Stimulated activated naive CD8-positive, alpha-beta T cell treated with anti-CD3 and anti-CD28 coated beads, Interleukin-15, Interleukin-2, amounts not matched to agents 100 U/mL and 50 U/mL, for 24 hours (primary cell): ENCODE measurements around the gene KMT2E.

Experiments used
- ATAC-seq: fragments of 150-1000 bp; cut with Tn5 transposase; one replicate; pipeline ENCODE4 v1.10.0; 2021
- DNase-seq: peaks from one replicate; pipeline ENCODE4 v3.0.0; 2021

Gene KMT2E

DNA sequence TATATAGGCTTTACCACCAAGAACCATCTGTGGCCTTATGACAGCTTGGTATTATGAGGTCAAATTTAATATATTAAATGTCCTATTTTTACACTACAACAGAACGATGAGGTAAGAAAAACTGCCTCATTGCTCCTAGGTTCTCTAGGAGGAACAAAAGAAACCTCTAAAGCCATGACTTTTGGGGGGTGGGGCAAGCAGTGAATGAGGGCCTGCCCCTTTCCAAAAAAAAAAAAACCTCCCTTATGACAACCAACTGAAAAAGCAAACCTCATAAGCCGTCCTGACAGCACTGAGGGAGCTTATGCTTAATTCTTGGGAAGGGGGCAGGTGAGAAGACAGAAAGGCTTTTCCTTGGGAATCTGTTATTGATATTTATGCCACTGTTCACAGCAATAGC is 116.6 kb downstream of the KMT2E start:
- ATAC-seq (no peak), DNase-seq (no peak)

DNA sequence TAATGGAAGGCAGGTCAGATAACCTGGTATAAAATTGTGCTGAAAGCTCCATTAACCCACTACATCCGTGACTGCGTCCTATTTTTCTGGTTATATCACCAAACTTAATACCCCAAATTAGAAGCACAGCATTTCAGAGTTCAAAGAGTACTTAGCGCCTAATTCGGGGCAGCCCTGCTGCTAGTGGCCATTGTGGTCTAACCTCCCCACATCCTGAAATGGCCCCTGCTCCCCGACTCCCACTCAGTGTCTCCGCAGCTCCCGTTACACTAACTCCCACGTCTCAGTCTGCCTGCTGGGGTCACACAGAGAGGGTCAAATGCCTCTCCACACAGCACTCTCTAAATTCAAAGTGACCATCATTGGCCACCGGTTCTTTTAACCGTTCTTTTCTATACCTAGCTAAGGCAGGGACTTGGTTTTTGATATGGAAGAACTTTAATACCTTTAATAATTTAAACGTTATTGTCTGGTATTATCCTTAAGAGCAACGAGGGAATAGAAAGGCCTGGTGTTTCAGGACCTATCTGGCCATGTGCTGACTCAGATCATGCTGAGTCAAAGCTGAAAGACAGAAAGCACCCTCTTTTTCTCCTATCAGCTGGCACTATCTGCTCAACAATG is 117.1 kb downstream of the KMT2E start:
- no peak for DNase-seq
- no peak for ATAC-seq

DNA sequence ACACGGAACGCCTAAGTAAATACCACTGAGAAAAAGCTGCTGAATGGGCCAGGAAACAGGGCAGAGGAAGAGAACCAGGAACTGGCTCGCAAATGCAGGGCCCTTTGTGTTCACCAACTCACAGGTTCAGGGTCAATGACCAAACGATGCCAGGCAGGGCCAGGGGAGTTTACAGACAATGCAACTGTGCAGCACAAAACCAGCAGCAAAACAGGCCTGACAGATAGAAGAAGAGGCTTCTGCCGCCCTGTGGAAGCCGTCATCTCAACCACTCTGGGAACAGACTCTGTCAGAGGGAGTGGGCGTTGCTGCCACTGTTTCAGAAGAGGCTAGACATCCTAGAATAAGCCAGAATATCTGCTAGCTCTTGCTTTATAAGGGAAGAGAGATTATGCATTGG is 117.9 kb downstream of the KMT2E start:
- DNase-seq: no peak
- ATAC-seq: peak; percentile 34

DNA sequence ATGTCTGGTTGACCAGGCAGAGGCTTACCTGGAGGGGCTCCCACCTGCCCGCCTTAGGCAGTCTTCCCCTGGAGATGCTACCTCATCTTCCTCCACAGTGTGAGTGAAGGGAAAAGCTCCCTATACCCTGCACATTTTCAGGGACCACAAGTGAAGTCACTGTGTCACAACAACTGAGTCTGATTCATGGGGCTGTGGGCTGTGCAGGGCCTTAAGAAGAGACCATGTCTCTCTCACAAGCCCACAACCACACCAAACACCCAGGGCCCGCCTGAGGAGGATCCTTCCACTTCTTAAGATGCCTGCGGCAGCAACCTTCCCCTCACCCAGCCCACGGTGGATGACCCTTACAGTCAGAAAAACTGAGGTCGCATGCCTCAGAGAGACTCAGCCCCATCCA is 118.3 kb downstream of the KMT2E start:
- ATAC-seq: peak; percentile 44
- no peak for DNase-seq

DNA sequence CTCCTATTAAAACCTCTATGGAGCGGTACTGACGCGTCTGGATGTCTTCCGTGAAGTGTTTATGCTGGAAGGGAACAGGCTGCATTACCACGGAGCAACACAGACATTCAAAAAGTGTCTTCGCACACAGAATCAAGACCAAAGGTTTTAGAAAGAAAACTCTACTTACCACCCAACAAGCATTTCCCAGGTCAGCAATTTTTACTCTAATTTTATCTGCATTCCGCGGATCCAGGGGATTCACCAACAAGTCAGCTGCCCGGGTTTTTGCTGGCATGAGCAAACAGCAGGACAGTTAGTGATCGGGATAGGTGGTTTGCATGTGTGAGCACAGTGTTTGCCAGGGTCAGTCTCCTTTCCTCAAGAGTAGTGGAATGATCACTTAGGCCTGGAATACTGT is 118.8 kb downstream of the KMT2E start:
- no peak for ATAC-seq
- DNase-seq: no peak

DNA sequence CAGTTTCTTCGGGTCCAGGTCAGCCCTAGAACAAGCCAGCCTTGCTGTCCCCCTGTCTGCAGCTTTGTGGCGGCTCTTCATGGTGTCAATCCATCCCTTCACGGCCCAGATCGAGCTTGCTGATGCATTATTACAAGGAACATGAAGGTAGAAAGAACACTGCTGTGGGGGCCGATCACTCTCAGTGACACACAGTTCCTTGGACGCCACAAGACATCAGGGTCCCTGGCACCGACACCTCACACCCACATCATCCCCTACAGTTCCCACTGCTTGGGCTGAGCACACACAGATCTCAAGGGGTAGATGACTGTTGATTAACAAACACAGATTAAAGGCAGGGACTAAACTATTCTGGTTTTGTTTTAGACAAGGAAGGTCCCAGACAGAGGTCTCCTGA is 119.4 kb downstream of the KMT2E start:
- ATAC-seq: no peak
- DNase-seq: no peak

DNA sequence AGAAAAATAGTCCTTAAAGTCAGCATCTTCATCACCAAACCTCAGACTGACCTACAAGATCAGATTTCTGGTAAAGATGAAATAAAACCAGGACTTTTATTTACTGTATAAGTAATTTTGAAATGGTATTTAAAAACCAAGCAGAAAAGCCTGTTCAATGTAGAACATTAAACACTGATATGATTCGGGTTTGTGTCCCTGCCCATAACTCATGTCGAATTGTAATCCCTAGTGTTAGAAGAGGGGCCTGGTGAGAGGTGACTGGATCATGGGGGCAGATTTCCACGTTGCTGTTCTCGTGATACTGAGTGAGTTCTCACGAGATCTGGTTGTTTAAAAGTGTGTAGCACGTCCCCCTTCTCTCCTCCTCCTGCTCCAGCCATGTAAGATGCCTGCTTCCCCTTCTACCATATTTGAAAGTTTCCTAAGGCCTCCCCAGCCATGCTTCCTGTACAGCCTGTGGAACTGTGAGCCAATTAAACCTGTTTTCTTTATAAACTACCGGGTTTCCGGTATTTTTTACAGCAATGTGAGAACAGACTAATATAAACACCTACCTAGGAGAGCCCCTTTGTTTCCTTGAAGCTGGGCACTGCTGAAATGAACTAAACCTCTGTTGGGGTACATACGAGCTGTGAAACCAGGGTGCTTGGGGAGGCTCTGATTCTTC is 120.1 kb downstream of the KMT2E start:
- ATAC-seq: no peak
- no peak for DNase-seq

DNA sequence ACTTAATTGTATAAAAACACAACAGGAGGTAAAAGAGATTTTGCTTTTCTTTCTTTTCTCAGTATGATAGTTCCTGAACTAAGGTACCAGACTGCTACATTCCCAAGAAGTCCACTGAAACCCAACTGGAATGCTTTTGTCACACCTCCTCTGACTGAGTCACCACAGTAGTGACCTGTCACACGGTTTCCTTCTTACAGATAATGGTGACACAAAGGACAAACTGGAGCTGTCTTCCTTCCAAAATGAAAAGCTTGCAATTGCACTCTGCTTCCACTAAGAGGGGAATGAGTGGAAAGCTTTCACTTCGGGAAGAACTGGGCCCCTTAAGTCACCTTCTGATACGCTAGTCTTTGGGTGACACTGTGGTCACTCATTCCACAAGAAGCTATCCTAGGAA is 122.2 kb downstream of the KMT2E start:
- ATAC-seq: no peak
- no peak for DNase-seq

DNA sequence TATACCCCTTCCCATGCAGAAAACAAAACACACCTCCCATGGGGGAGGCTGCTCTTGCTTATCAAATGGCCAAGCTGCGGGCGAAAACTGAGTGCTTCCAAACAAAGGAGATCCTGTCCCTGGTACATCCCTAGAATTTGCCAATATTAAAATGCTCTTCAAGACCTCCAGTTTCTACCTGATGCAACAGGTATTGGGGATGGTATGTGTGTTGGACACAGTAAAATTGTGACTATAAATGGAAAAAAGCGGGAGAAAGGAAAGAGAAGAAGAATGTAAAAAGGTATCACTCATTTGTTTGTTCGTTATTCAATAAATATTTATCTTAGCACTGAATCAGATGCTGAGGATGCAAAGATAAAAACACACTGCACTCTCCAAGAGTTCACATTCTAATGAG is 123.9 kb downstream of the KMT2E start:
- DNase-seq (no peak), ATAC-seq (no peak)

DNA sequence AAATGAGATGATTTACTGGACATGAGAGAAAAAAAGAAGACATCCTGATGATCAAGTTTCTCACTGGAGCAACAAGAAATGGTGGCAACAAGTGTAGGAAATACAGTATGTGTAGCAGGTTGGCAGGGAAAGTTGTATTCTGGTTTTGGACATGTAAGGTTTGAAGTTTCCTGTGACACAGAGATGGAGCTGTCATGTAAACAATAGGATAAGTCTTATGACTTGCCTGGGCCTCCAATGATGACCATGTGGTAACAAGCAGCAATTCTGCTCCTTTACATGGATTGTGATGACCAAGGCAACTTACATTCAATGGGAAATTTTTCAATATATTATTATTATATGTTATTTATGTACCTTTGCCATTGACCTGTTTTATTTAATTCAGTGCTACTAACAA is 125.4 kb downstream of the KMT2E start:
- no peak for DNase-seq
- no peak for ATAC-seq

DNA sequence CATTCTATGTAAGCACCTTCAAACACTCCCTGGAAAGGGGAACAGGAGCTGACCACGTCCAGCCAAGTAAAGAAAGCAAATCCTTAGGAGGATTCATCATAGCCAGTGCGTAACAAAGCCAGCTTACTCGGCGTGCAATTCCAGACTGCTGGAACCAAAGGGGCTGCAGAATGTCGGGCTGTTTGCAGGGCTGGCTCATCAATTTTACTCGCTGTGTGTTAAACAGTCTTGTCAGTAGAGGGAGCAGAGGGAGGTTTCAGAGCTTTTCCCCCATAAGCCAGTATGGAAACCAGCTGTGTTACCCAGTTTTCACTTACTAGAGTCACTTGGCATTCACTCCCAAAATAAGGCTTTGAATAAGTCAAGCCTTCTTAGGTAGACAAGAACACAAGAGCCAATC is 127.1 kb downstream of the KMT2E start:
- no peak for ATAC-seq

DNA sequence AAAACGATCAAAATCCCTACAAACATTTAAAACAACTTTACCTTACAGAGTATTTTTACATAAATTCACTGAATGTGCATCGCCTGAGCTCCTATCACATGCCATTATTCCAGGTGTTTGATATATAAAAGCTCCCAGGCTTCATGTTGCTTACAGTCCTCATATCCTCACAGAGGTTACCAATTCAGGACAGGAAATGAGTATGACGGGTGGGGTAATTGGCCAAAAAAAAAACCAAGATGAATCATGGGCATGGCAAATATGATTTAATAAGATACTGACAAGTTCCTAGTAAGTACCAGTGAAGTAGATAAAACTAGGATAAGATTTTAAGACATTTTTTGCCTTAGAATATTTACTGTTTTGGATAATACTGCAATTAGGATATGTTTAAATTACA is 135.8 kb downstream of the KMT2E start:
- DNase-seq (no peak), ATAC-seq (peak; percentile 49)

More for the DNA sequence above, 127.1 kb downstream of the KMT2E start:
- no peak for DNase-seq

DNA sequence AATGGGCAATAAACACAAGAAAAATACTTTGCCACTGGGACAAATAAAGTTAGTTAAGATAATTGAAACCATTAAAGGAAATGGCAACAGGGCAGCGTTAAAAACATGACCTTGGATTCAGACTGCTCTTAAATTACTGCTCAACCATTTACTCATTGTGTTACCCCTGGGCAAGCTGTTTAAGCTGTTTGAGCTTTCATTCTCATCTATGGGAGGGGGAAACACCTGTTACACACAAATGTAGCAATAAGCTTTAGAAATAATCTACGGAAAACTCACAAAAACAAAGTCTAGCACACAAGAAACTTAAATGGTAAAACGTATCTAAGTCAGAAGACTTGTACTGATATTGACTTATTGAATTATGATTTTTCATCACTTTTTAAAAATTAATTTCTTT is 137.1 kb downstream of the KMT2E start:
- no peak for DNase-seq
- no peak for ATAC-seq

DNA sequence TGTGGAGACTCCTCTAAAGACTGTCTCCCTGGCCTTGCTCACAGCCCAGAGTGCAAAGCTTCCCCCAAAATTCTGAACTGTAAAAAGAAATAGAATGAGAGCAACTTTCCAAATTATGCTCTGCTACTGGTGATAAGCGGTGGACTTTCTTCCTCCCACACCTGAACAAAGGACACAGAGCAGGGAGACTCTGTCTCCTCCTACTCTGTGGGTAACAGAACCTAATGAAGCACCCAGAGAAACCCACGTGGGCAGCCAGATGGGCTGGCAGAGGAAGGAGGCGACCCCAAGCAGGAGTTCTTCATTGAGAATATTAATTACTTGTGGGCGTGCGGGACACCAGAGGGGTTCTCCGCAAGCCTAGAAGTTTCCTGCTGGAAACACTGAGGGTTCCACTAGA is 139.5 kb downstream of the KMT2E start:
- ATAC-seq (peak; percentile 53), DNase-seq (no peak)

DNA sequence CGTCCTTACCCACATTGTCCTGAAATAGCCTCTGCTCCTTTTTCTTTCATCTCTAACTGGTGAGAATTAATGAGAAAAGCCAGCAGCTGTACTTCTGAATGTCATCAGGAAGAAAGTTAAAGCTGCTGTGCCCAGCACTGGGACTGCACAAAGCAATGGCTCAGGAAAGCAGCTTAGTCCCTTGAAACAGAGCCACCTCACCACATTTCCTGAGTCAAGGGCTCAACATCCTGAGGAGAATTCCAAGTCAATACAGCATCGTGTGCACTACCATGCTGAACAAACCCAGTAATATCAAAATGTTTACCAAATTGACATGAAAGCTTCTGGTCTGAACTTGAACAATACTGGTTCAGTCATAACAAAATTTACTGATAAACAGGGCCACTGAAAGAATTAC is 140.1 kb downstream of the KMT2E start:
- DNase-seq (no peak), ATAC-seq (no peak)

DNA sequence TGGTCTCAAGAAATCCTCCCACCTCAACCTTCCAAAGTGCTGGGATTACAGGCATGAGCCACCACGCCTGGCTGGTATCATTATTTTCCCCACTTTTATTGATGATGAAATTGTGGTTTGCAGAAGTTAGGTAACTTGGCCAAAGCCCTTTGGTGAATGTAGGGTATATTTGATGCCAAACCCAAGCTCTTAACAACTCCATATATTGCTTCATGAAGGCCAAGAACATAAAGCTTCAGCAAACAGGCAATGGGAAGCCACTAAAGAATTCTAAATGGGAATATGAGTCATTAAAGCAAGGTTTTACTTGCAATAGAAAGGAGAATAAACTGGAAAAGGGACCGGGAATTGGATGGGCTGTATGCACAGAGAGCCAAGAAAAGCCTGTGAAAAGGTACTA is 142.7 kb downstream of the KMT2E start:
- DNase-seq (no peak), ATAC-seq (no peak)

DNA sequence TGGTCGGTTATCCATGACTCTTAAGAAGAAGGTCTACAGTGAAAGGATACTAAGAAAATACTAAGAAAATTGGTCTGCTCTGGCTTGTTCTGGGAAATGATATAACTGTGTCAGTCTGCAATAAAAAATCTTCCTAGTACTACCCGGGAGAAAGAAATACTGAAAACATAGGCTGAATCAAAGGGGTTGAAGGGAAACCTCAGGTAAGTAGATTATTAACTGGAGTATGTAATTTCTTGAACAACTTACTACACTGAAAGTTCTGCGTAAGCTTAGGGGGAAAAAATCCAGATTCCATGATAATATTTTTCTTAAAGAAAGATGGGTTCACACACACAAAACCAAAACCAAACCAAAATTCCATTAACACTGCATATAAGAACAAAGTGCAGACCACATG is 143.3 kb downstream of the KMT2E start:
- ATAC-seq (no peak), DNase-seq (no peak)

DNA sequence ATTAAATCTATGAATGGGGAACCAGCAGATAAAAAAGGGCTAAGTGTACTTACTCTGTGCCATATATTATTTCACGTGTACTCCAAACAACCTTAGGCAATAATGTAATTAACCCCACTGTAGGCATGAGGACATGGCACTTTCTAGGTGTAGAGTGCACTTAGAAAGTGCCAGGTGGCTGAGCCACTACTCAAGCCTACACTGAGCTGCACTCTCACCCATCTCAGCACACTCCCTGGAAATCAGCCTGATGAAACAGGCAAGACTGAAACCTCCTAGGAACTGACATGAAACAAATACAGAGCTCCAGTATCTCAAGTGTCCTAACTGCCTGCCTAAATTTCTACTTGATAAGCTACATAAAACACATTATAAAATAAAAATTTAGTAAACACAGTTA is 147.4 kb downstream of the KMT2E start:
- ATAC-seq (no peak), DNase-seq (no peak)
